Right lobe of liver (tissue), 4 donors: Measurements from ENCODE around the gene MYL4.
"Not testable (repeated sequence)": the region's sequence is repeated elsewhere in the genome, so short reads cannot be mapped to it uniquely, and the experiment has no call there.

ENCODE experiments used
- CTCF ChIP-seq, 4 donors: fragments of 200-600 bp in 3 of 4; fragments of 450-650 bp in 1 of 4; IDR thresholded peaks; one replicate each; pipeline versions ENCODE4 v1.5.1 to v1.8.0; 2016 to 2022; ENCODE audit warnings: antibody characterized with exemption in 4 of 4, mild to moderate bottlenecking in 2 of 4
- POLR2A ChIP-seq: fragments of 450-650 bp; IDR thresholded peaks from one replicate; pipeline ENCODE4 v1.6.1; 2017; ENCODE audit warnings: antibody characterized with exemption, mild to moderate bottlenecking
- donor health status: DM: no; HTN: no; CAD: no.
- donor health status: DM: no; HTN: no; CAD: no.
- donor health status: DM: no; HTN: yes; CAD: no.

- not testable (repeated sequence) for TF ChIP-seq CTCF (IDR thresholded peaks at IDR 0.05); POLR2A
Measured at GRCh38 chr17:47268964-47269363, 59.8 kb downstream of the MYL4 start.
